H1 (cell line): ENCODE data around the gene E2F3.

Experiments used
- CEBPB ChIP-seq: IDR thresholded peaks from 2 replicates; pipeline ENCODE4 v1.6.1; 2012; ENCODE audit warnings: low read depth, low read length
- GTF2F1 ChIP-seq: IDR thresholded peaks from 2 replicates; pipeline ENCODE4 v1.6.1; 2012; ENCODE audit warnings: low read depth, low read length, improper control_type of control experiment, borderline replicate concordance
- KDM1A ChIP-seq: fragments of 200-600, 300-600 bp; sonication (generic); IDR thresholded peaks from 2 replicates; pipeline ENCODE4 v1.7.1; 2016; ENCODE audit warnings: mild to moderate bottlenecking, low read length, borderline replicate concordance
- TCF12 ChIP-seq: IDR thresholded peaks from 2 replicates; pipeline ENCODE4 v1.6.1; 2011; ENCODE audit warnings: low read depth, mild to moderate bottlenecking, low read length
- TF ChIP-seq, protein P1 (sequence below), 3 experiments: IDR thresholded peaks; 1 replicate in 2 of 3; 2 replicates in 1 of 3; pipeline versions ENCODE4 v1.5.1 to v1.6.1; 2011; ENCODE audit warnings: low read length in 3 of 3, mild to moderate bottlenecking in 3 of 3, inconsistent platforms in 2 of 3, low read depth in 1 of 3, moderate library complexity in 1 of 3; ENCODE audit not compliant: insufficient read depth in 1 of 3; ENCODE audit errors: control extremely low read depth in 1 of 3

- TF ChIP-seq, protein P1, sequence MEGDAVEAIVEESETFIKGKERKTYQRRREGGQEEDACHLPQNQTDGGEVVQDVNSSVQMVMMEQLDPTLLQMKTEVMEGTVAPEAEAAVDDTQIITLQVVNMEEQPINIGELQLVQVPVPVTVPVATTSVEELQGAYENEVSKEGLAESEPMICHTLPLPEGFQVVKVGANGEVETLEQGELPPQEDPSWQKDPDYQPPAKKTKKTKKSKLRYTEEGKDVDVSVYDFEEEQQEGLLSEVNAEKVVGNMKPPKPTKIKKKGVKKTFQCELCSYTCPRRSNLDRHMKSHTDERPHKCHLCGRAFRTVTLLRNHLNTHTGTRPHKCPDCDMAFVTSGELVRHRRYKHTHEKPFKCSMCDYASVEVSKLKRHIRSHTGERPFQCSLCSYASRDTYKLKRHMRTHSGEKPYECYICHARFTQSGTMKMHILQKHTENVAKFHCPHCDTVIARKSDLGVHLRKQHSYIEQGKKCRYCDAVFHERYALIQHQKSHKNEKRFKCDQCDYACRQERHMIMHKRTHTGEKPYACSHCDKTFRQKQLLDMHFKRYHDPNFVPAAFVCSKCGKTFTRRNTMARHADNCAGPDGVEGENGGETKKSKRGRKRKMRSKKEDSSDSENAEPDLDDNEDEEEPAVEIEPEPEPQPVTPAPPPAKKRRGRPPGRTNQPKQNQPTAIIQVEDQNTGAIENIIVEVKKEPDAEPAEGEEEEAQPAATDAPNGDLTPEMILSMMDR (IDR thresholded peaks at IDR 0.05; ENCODE audit: control extremely low read depth in 1 of 3, insufficient read depth in 1 of 3, low read depth in 1 of 3, low read length in 3 of 3), result no peak
- no peak for TF ChIP-seq TCF12
- TF ChIP-seq GTF2F1, result no peak
- no peak for TF ChIP-seq KDM1A
- TF ChIP-seq CEBPB, result no peak
These were observed 2.2 kb upstream of the E2F3 start for GRCh38 chr6:20399518-20399917.
